NCI-H2081 (cell line): ENCODE data around the gene CRYBB2.
"Not testable (repeated sequence)": the region's sequence is repeated elsewhere in the genome, so short reads cannot be mapped to it uniquely, and the experiment has no call there.

ENCODE experiments used
- DNase-seq, 2 experiments: peaks; one replicate each; lab custom pipeline; 2025; lab: John Stamatoyannopoulos, UW

CRYBB2 gene

GRCh38 chr22:25233706-25234105 is 14.3 kb downstream of the CRYBB2 start:
- DNase-seq, result not testable (repeated sequence)

GRCh38 chr22:25235547-25236290 is 16.3 kb downstream of the CRYBB2 start:
- DNase-seq, result peak; percentile 63 to 73

DNA sequence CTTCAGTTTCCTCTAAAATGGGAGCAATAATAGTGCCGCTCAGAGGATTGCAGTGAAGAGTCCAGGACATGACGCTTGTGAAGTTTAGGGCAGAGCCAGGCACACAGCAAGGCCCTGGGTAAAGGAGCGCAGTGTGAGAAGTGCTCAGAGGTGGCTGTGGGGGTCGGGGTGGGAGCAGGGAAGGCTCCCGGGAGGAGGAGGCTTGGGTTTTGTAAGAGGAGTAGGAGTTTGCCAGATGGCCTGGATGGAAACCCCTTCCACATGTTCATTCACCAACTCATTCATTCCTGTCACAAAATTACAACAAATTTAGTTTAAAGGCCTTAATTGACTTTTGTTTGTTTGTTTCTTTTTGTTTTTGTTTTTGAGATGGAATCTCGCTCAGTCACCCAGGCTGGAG is 17.0 kb downstream of the CRYBB2 start:
- no peak for DNase-seq

GRCh38 chr22:25237503-25237902 is 18.1 kb downstream of the CRYBB2 start:
- no peak for DNase-seq

GRCh38 chr22:25238058-25238457 is 18.6 kb downstream of the CRYBB2 start:
- not testable (repeated sequence) for DNase-seq

GRCh38 chr22:25255169-25255568 is 35.7 kb downstream of the CRYBB2 start:
- DNase-seq, result not testable (repeated sequence)

GRCh38 chr22:25267567-25267966 is 48.1 kb downstream of the CRYBB2 start:
- DNase-seq, result not testable (repeated sequence)

DNA sequence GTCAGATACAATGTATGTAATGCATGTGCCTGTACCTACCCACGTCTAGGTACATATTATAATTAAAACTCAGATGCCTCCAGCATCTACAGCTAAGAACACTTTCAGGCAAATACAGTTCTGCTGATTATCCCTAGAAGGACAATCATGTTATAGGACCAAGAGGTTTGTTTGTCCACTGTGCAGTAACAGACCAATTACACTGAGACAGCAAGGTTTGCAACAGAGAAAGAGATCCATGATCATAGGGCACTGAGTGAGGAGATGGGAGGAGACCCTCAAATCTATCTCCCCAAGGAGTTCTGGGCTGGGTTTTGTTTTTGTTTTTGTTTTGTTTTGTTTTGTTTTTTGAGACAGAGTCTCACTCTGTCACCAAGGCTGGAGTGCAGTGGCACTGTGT is 49.5 kb downstream of the CRYBB2 start:
- not testable (repeated sequence) for DNase-seq

- not testable (repeated sequence) for DNase-seq
Observed at GRCh38 chr22:25270061-25270460, 50.6 kb downstream of the CRYBB2 start.

- DNase-seq, result not testable (repeated sequence)
Observed at GRCh38 chr22:25273231-25273630, 53.8 kb downstream of the CRYBB2 start.

- DNase-seq, result not testable (repeated sequence)
Observed at GRCh38 chr22:25273928-25274327, 54.5 kb downstream of the CRYBB2 start.

DNA sequence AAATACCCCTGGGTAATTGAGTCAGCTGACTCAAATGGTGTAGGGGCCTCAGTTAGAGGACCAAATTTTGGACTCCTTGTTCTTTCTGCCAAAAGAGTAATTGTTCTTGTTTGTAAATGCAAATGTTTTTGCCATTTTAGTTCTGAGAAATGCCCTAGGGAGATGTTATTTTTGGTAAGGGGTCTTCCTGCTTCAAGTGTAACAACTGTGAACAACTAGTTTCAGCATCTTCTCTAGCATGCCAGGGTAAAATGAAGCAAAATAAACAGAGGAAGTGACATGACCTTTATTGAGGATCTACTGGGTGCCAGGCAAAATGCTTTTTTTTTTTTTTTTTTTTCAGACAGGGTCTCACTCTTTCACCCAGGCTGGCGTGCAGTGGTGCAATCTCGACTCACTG is 60.7 kb downstream of the CRYBB2 start:
- DNase-seq, result not testable (repeated sequence)
